Measurements from ENCODE around the gene APPL1. TPM values are rescaled to one million over a fixed set of nuclear protein-coding genes. Genes with fewer than 3 reads are reported as not detected.

Gene APPL1
- total RNA-seq, 3 donors from 2014 or later (not counting 1 experiment from before 2014, with no cell fraction given) = 29.6 to 40.8 (median 38.2) TPM

DNA sequence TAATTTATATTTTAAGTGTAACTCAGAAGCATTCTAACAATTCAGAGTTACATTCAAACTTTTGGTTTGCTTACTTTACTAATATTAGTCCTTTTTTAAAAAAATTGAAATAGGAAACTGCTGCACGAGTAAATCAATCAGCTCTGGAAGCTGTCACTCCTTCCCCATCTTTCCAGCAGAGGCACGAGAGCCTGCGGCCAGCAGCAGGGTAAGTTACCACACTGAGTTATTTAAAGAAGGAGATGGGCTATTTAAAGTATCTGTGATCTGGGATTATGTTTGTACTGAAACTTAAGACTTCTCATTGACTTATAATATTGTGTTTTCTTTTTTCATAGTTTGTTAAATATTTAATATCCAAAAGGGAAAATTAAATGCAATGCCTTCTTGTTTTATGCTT lies 29.3 kb downstream of the APPL1 start:
- Mint-ChIP-seq H3K36me3 (peaks cover 17% of the 10 kb centered on the region), H3K4me1 (no peaks in the 10 kb centered on the region), H3K27ac (no peak overlapping the region), H3K27me3 (ENCODE audit: low read depth in 2 of 2) (no peaks in the 10 kb centered on the region), H3K9me3 (no peaks in the 10 kb centered on the region), H3K4me3 (no peak overlapping the region)
- intact Hi-C loops (cut with micrococcal nuclease) = no loop called here
- H3K9me3 ChIP-seq (ENCODE audit: control insufficient read depth, insufficient read depth, low read length) = no peaks in the 10 kb centered on the region
- peaks cover 54% of the 10 kb centered on the region for H3K36me3 ChIP-seq (ENCODE audit: control insufficient read depth, insufficient read depth, low read length)
- no peak overlapping the region for H3K27ac ChIP-seq (ENCODE audit: low read length)
- ATAC-seq (no peak), DNase-seq (no peak)
- no peaks in the 10 kb centered on the region for H3K27me3 ChIP-seq (ENCODE audit: control insufficient read depth, insufficient read depth, low read length)
- WGBS (ENCODE audit: insufficient coverage) = 100% methylated on average over 3 of the region's 3 CpGs
- no peak for TF ChIP-seq CTCF (IDR thresholded peaks at IDR 0.05)
- H3K4me1 ChIP-seq (ENCODE audit: control insufficient read depth, insufficient read depth, low read length) = no peaks in the 10 kb centered on the region
- no peak overlapping the region for H3K4me3 ChIP-seq (ENCODE audit: low read length)

DNA sequence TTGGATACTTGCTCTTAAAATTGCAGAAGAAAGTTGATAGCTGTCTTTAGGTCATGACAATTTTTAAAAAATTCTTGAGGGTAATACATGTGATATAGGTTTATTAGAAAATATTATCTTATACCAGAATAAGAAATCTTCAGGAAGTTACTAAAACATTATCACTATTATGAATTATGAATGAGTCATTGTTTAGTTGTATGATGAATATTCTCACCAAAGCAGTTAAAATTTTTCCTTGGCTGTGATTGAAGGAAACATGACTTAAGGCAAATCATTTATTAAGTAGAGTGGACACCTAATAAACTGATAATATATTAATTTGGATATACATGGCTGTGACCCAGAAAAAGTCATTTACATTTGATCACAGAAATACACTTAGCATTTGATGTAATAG lies 30.1 kb downstream of the APPL1 start:
- Histone ChIP-seq H3K4me3 (ENCODE audit: low read length) (no peak overlapping the region), H3K27ac (ENCODE audit: low read length) (no peak overlapping the region), H3K4me1 (ENCODE audit: control insufficient read depth, insufficient read depth, low read length) (no peaks in the 10 kb centered on the region), H3K36me3 (ENCODE audit: control insufficient read depth, insufficient read depth, low read length) (peaks cover 53% of the 10 kb centered on the region), H3K27me3 (ENCODE audit: control insufficient read depth, insufficient read depth, low read length) (no peaks in the 10 kb centered on the region), H3K9me3 (ENCODE audit: control insufficient read depth, insufficient read depth, low read length) (no peaks in the 10 kb centered on the region)
- Mint-ChIP-seq H3K27ac (no peak overlapping the region), H3K4me3 (no peak overlapping the region), H3K4me1 (no peaks in the 10 kb centered on the region), H3K27me3 (ENCODE audit: low read depth in 2 of 2) (no peaks in the 10 kb centered on the region), H3K9me3 (no peaks in the 10 kb centered on the region), H3K36me3 (peaks cover 10% of the 10 kb centered on the region)
- no peak for TF ChIP-seq CTCF (IDR thresholded peaks at IDR 0.05)
- no peak for DNase-seq
- no peak for ATAC-seq
- intact Hi-C loops (cut with micrococcal nuclease) = no loop called here

DNA sequence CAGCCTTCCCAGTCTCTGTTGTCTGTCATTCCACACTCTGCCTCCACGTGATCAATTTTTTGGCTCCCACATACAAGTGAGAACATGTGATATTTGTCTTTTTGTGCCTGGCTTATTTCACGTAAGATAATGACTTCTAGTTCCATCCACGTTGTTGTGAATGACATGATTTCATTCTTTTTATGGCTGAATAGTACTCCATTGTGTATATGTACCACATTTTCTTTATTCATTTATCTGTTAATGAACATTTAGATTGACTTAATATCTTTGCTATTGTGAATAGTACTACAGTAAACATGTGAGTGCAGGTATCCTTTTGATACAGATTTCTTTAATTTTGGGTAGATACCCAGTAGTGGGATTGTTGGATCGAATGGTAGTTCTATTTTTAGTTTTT lies 33.6 kb downstream of the APPL1 start:
- no peak for ATAC-seq
- 94% methylated on average over 2 of the region's 4 CpGs for WGBS (ENCODE audit: insufficient coverage)
- Mint-ChIP-seq H3K4me3 (no peak overlapping the region), H3K27ac (no peak overlapping the region), H3K27me3 (ENCODE audit: low read depth in 2 of 2) (no peaks in the 10 kb centered on the region), H3K36me3 (peaks cover 32% of the 10 kb centered on the region), H3K4me1 (no peaks in the 10 kb centered on the region), H3K9me3 (peaks cover 0 to 3% of the 10 kb centered on the region in 2 donors)
- Histone ChIP-seq H3K27ac (ENCODE audit: low read length) (no peak overlapping the region), H3K27me3 (ENCODE audit: control insufficient read depth, insufficient read depth, low read length) (no peaks in the 10 kb centered on the region), H3K4me1 (ENCODE audit: control insufficient read depth, insufficient read depth, low read length) (no peaks in the 10 kb centered on the region), H3K9me3 (ENCODE audit: control insufficient read depth, insufficient read depth, low read length) (no peaks in the 10 kb centered on the region), H3K4me3 (ENCODE audit: low read length) (no peak overlapping the region), H3K36me3 (ENCODE audit: control insufficient read depth, insufficient read depth, low read length) (peaks cover 51% of the 10 kb centered on the region)
- no peak for DNase-seq
- intact Hi-C loops (cut with micrococcal nuclease) = no loop called here
- TF ChIP-seq CTCF (IDR thresholded peaks at IDR 0.05) = no peak

DNA sequence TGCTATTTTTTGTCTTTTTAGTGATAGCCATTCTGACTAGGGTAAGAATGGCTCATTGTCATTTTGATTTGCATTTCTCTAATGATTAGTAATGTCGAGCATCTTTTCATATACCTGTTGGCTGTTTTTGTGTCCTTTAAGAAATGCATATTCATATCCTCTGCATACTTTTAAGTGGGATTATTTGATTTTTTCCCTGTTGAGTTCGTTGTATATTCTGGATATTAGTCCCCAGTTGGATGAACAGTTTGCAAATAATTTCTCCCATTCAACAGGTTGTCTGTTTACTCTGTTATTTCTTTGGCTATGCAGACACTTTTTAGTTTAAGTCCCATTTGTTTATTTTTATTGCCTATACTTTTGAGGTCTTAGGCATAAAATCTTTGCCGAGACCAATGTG lies 34.4 kb downstream of the APPL1 start:
- WGBS (ENCODE audit: insufficient coverage) = no CpG with 5 or more reads among the region's 3 CpGs
- no peak overlapping the region for H3K4me3 ChIP-seq (ENCODE audit: low read length)
- Mint-ChIP-seq H3K36me3 (peaks cover 40% of the 10 kb centered on the region), H3K4me3 (no peak overlapping the region), H3K9me3 (peaks cover 0 to 3% of the 10 kb centered on the region in 2 donors), H3K4me1 (no peaks in the 10 kb centered on the region), H3K27ac (no peak overlapping the region), H3K27me3 (ENCODE audit: low read depth in 2 of 2) (no peaks in the 10 kb centered on the region)
- H3K27ac ChIP-seq (ENCODE audit: low read length) = no peak overlapping the region
- H3K27me3 ChIP-seq (ENCODE audit: control insufficient read depth, insufficient read depth, low read length) = no peaks in the 10 kb centered on the region
- DNase-seq = no peak
- H3K9me3 ChIP-seq (ENCODE audit: control insufficient read depth, insufficient read depth, low read length) = no peaks in the 10 kb centered on the region
- TF ChIP-seq CTCF (IDR thresholded peaks at IDR 0.05) = no peak
- peaks cover 56% of the 10 kb centered on the region for H3K36me3 ChIP-seq (ENCODE audit: control insufficient read depth, insufficient read depth, low read length)
- intact Hi-C loops (cut with micrococcal nuclease) = no loop called here
- H3K4me1 ChIP-seq (ENCODE audit: control insufficient read depth, insufficient read depth, low read length) = no peaks in the 10 kb centered on the region
- no peak for ATAC-seq

Data from natural killer cell (primary cell).